GM12864 (cell line): ENCODE data around the gene SMCHD1.

Experiments used
- DNase-seq: peaks from one replicate; pipeline ENCODE4 v3.0.0-alpha.2; 2011; ENCODE audit warnings: low read depth
- H3K4me3 ChIP-seq: 2 replicates; pipeline ENCODE4 v1.5.1; 2011; ENCODE audit warnings: mild to moderate bottlenecking, low read depth, low read length, control low read depth
- TF ChIP-seq, protein P1 (sequence below): IDR thresholded peaks from 2 replicates; pipeline ENCODE4 v1.5.1; 2011; ENCODE audit warnings: low read depth, mild to moderate bottlenecking, moderate library complexity, low read length, control low read depth, inconsistent platforms; ENCODE audit errors: missing control alignments

The SMCHD1 gene

DNA sequence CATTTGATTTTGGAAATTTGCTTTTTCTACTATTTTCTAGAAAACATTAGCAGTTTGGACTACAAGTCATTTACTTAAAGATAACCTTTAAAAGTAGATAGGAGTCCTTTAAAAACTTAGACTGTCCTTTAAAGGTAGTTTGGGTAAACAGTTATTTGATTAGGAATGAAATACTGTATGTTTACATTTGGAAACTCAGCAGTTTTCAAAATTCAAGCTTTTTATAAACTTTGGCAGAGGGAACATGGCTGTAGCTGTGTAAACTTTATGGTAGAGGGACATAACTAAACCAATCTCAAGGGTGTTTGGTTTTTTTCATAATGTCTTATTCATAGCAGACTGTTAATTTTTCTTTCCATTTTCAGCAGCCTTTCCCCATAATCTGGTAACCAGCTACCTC, 90.7 kb downstream of the SMCHD1 start:
- TF ChIP-seq, protein P1, sequence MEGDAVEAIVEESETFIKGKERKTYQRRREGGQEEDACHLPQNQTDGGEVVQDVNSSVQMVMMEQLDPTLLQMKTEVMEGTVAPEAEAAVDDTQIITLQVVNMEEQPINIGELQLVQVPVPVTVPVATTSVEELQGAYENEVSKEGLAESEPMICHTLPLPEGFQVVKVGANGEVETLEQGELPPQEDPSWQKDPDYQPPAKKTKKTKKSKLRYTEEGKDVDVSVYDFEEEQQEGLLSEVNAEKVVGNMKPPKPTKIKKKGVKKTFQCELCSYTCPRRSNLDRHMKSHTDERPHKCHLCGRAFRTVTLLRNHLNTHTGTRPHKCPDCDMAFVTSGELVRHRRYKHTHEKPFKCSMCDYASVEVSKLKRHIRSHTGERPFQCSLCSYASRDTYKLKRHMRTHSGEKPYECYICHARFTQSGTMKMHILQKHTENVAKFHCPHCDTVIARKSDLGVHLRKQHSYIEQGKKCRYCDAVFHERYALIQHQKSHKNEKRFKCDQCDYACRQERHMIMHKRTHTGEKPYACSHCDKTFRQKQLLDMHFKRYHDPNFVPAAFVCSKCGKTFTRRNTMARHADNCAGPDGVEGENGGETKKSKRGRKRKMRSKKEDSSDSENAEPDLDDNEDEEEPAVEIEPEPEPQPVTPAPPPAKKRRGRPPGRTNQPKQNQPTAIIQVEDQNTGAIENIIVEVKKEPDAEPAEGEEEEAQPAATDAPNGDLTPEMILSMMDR = no peak
- H3K4me3 ChIP-seq = no peak overlapping the region
- DNase-seq = no peak

- TF ChIP-seq, protein P1 = no peak
- no peak for DNase-seq
- no peak overlapping the region for H3K4me3 ChIP-seq
Observed at GRCh38 chr18:2758309-2758708, 102.8 kb downstream of the SMCHD1 start.

DNA sequence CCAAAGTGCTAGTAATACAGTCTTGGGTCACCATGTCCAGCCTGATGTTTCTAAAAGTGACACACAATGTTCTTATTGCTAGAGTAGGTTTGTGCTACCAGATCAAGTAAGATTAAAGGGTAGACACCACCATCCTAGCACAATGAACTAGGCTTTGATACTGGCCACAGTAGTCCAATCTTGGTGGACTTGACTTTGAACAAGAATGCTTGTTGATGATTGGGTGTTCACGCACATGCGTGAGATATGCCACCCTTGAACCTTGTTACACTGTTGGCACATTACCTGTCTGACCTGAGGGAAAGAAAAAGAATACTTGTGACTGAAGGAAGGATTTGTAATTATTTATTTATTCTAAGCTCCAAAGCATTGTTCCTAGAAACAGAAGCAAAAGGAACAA, 119.1 kb downstream of the SMCHD1 start:
- no peak for DNase-seq
- TF ChIP-seq, protein P1 = no peak
- H3K4me3 ChIP-seq = no peak overlapping the region

DNA sequence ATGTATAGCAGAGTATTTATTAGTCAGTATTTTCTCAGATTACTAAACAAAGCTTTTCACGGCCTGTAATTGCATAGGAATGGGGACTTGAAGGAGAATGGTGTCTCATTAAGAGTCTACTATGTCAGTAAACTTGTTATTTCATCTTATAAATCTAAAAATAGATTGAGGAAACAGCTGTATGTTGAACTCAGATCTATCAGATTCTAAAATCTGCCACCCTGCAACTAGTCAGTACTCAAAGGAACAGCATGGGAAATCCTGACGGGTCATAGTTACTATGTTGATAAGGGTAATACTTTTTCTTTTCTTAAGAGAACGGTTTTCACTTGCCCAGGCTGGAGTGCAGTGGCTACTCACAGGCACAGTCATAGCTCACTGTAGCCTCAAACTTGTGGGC, 121.1 kb downstream of the SMCHD1 start:
- TF ChIP-seq, protein P1 = no peak
- no peak for DNase-seq
- no peak overlapping the region for H3K4me3 ChIP-seq

- TF ChIP-seq, protein P1 = no peak
- no peak overlapping the region for H3K4me3 ChIP-seq
- DNase-seq = no peak
Observed at GRCh38 chr18:2777241-2777640, 121.7 kb downstream of the SMCHD1 start.

- DNase-seq = no peak
- TF ChIP-seq, protein P1 = no peak
- no peak overlapping the region for H3K4me3 ChIP-seq
Observed at GRCh38 chr18:2780750-2781149, 125.2 kb downstream of the SMCHD1 start.

GRCh38 chr18:2787225-2787624, 131.7 kb downstream of the SMCHD1 start:
- no peak overlapping the region for H3K4me3 ChIP-seq
- TF ChIP-seq, protein P1 = no peak
- DNase-seq = no peak
